Measurements from ENCODE around the gene KRT6A.

The KRT6A gene

GRCh38 chr12:52469853-52470252 is 23.2 kb downstream of the KRT6A start:
- H3K4me3 ChIP-seq (ENCODE audit: control insufficient read depth, low read depth, low read length), result no peak overlapping the region
- no peak for TF ChIP-seq CTCF (IDR thresholded peaks at IDR 0.05; ENCODE audit: control insufficient read depth, insufficient read depth, low read depth, low read length, missing control alignments)
- no peak for DNase-seq (ENCODE audit: low read depth)

- no peak overlapping the region for H3K4me3 ChIP-seq (ENCODE audit: control insufficient read depth, low read depth, low read length)
- no peak for DNase-seq (ENCODE audit: low read depth)
- no peak for TF ChIP-seq CTCF (IDR thresholded peaks at IDR 0.05; ENCODE audit: control insufficient read depth, insufficient read depth, low read depth, low read length, missing control alignments)
Measured at GRCh38 chr12:52464897-52465296, 28.2 kb downstream of the KRT6A start.

DNA sequence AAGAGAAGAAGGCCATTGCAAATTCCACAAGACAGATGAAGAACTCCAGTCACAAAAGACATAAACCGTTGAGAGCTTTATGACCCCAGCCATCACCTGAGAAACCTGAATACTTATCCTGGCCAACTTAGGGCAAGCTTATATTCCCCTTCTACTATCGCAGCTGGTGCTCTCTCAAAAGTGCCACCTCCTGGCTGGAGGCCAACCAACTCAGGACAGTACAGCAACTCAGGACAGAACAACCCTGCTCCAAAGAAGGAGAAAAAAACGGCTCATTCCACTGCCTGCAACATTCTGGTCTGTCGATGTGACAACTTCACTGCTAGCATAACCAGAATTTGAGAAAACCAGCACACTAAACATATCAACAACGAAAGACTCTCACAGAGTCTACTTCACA is 31.4 kb downstream of the KRT6A start:
- no peak for TF ChIP-seq CTCF (IDR thresholded peaks at IDR 0.05; ENCODE audit: control insufficient read depth, insufficient read depth, low read depth, low read length, missing control alignments)
- DNase-seq (ENCODE audit: low read depth), result no peak
- no peak overlapping the region for H3K4me3 ChIP-seq (ENCODE audit: control insufficient read depth, low read depth, low read length)

- H3K4me3 ChIP-seq (ENCODE audit: control insufficient read depth, low read depth, low read length), result no peak overlapping the region
- no peak for TF ChIP-seq CTCF (IDR thresholded peaks at IDR 0.05; ENCODE audit: control insufficient read depth, insufficient read depth, low read depth, low read length, missing control alignments)
- no peak for DNase-seq (ENCODE audit: low read depth)
Measured at GRCh38 chr12:52458861-52459260, 34.2 kb downstream of the KRT6A start.

DNA sequence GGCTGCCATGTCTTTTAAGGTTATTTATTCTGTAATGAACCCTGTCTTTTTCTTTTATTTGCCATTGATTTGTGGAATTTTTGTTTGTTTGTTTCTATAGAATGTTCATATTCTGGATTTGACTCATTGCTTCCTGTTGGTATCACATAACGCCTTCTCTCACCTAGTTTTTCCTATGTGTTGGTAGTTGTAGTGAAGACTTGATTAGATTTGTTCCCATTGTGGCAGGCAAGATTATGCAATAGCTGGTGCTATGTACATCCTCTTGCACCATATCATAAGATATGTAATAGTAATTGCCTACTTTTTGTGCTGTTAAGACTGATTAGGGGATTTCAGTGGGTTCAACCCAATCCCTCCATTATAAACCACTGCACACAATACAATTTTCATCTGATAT is 37.2 kb downstream of the KRT6A start:
- TF ChIP-seq CTCF (IDR thresholded peaks at IDR 0.05; ENCODE audit: control insufficient read depth, insufficient read depth, low read depth, low read length, missing control alignments), result no peak
- H3K4me3 ChIP-seq (ENCODE audit: control insufficient read depth, low read depth, low read length), result no peak overlapping the region
- DNase-seq (ENCODE audit: low read depth), result no peak

GRCh38 chr12:52454411-52455201 is 38.5 kb downstream of the KRT6A start:
- no peak for DNase-seq (ENCODE audit: low read depth)
- no peak overlapping the region for H3K4me3 ChIP-seq (ENCODE audit: control insufficient read depth, low read depth, low read length)
- no peak for TF ChIP-seq CTCF (IDR thresholded peaks at IDR 0.05; ENCODE audit: control insufficient read depth, insufficient read depth, low read depth, low read length, missing control alignments)
